Heart left ventricle (tissue), 13 donors: ENCODE data around the gene RILP.

Experiments
- CTCF ChIP-seq, 12 donors: fragments of 200-600 bp; sonication (generic) in 4 of 12; IDR thresholded peaks; one replicate each; pipeline versions ENCODE4 v1.5.0 to v1.8.0; 2018 to 2022; ENCODE audit warnings: antibody characterized with exemption in 12 of 12, mild to moderate bottlenecking in 5 of 12
- POLR2A ChIP-seq, 2 donors: fragments of 450-650 bp; IDR thresholded peaks; one replicate each; pipeline ENCODE4 v1.6.1; 2017; ENCODE audit warnings: antibody characterized with exemption in 2 of 2, mild to moderate bottlenecking in 2 of 2, moderate library complexity in 2 of 2
- donor health status: ischemic (EF 13 %, LVEDD 7.1; RV severe dilation, severe dysfunction).
- donor health status: DM: no; HTN: yes; CAD: no.
- donor health status: DM: no; HTN: no; CAD: no.
- donor health status: ischemic (EF 25% LVEDD 6.9; RV normal size, moderate dysfunction).
- donor health status: ischemic (EF 25% LVEDD 5.7; RV mildly dilated, moderate dysfunction).
- donor health status: ischemic (EF 35%, LVEDD 5.7; RV mildly dilated, moderate dysfunction).
- donor health status: nonischemic (EF 11% LVEDD 7.7; RV severe dilation, severe dysfunction).
- donor health status: DM: yes; HTN: yes; CAD: no.
- donor health status: PGD.
- donor health status: ischemic (EF 29% LVEDD 5.4; RV normal size, mild dysfunction).
- donor health status: nonischemic (EF 23%, LVEDD 6.1; RV moderate dilation, normal function).

- TF ChIP-seq CTCF (IDR thresholded peaks at IDR 0.05) (no peak), POLR2A (IDR thresholded peaks at IDR 0.05) (no peak)
Measured at GRCh38 chr17:1601571-1601970, 48.1 kb downstream of the RILP start.
